Ectodermal cell (in vitro differentiated cells): Measurements from ENCODE around the gene MORN5.

Experiments used
- H3K27ac ChIP-seq: 2 replicates; pipeline ENCODE4 v1.7.0; 2013; ENCODE audit warnings: mild to moderate bottlenecking, low read depth, low read length; ENCODE audit not compliant: insufficient read depth, poor library complexity, severe bottlenecking
- H3K27me3 ChIP-seq: 2 replicates; pipeline ENCODE4 v1.7.0; 2013; ENCODE audit warnings: mild to moderate bottlenecking, low read length; ENCODE audit not compliant: insufficient read depth, control insufficient read depth, poor library complexity, severe bottlenecking
- H3K36me3 ChIP-seq: one replicate; pipeline ENCODE4 v1.7.0; 2013; ENCODE audit warnings: low read length; ENCODE audit not compliant: control insufficient read depth, insufficient read depth
- H3K4me1 ChIP-seq: one replicate; pipeline ENCODE4 v1.7.0; 2013; ENCODE audit warnings: low read length; ENCODE audit not compliant: control insufficient read depth, insufficient read depth
- H3K4me3 ChIP-seq: 2 replicates; pipeline ENCODE4 v1.7.0; 2013; ENCODE audit warnings: low read depth, low read length, control low read depth; ENCODE audit not compliant: insufficient read depth
- H3K9me3 ChIP-seq: 2 replicates; pipeline ENCODE4 v1.7.0; 2013; ENCODE audit warnings: mild to moderate bottlenecking, low read length, moderate library complexity; ENCODE audit not compliant: control insufficient read depth
- WGBS, 2 experiments: methylation state at CpG; one replicate each; pipeline ENCODE4 v1.1.7; 2013; ENCODE audit warnings: missing lambda C conversion rate in 2 of 2; 5-methylcytosine and 5-hydroxymethylcytosine counted together

Gene MORN5

DNA sequence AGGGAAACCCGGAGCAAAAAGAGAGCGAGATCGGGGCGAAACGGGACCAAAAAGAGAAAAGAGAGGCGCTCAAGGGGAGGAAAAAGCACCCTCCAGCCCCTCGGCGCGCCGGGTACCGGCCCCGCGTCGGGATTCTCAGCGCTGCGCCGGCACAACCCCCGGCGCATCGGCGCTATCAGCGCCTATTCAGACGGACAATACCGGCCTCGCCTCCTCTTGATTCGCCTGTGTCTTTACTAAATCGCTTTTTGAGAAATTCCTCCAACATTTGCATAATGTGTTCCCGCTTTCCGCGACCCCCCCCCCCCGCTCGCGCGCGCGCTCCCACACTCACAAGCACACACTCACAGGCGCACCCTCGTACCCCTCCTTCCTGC, 68.5 kb downstream of the MORN5 start:
- Histone ChIP-seq H3K4me1 (peaks cover 9% of the 10 kb centered on the region), H3K27ac (no peak overlapping the region), H3K27me3 (peaks cover 100% of the 10 kb centered on the region), H3K4me3 (peak overlapping the region; percentile 36), H3K9me3 (no peaks in the 10 kb centered on the region), H3K36me3 (no peaks in the 10 kb centered on the region)
- 0% methylated on average over 38 of the region's 38 CpGs for WGBS, 2 experiments

GRCh38 chr9:122228568-122229484, 69.1 kb downstream of the MORN5 start, which contains the start of gene LHX6:
LHX6 (minus strand) TSS chr9:122228957; CDS start chr9:122228740, 217 bp downstream.
- 2% methylated on average over 69 to 70 of the region's 70 CpGs for whole genome bisulfite sequencing, 2 experiments
- H3K4me1 ChIP-seq: peaks cover 9% of the 10 kb centered on the region
- H3K27ac ChIP-seq: no peak within 1 kb of the TSS
- no peaks in the 10 kb centered on the region for H3K36me3 ChIP-seq
- peaks cover 96% of the 10 kb centered on the region for H3K27me3 ChIP-seq
- H3K4me3 ChIP-seq: peak within 1 kb of the TSS; percentile 36
- H3K9me3 ChIP-seq: no peaks in the 10 kb centered on the region

- Histone ChIP-seq H3K4me3 (no peak overlapping the region), H3K4me1 (peaks cover 9% of the 10 kb centered on the region), H3K27ac (no peak overlapping the region), H3K36me3 (no peaks in the 10 kb centered on the region), H3K9me3 (no peaks in the 10 kb centered on the region), H3K27me3 (peaks cover 94% of the 10 kb centered on the region)
- 42 to 50% methylated on average over 4 of the region's 4 CpGs for WGBS, 2 experiments
Observed at GRCh38 chr9:122229485-122229837, 69.8 kb downstream of the MORN5 start.

- no peak overlapping the region for H3K4me3 ChIP-seq
- H3K4me1 ChIP-seq: peaks cover 5% of the 10 kb centered on the region
- 74% methylated on average over 6 of the region's 6 CpGs for WGBS, 2 experiments
- no peaks in the 10 kb centered on the region for H3K9me3 ChIP-seq
- peaks cover 61% of the 10 kb centered on the region for H3K27me3 ChIP-seq
- H3K27ac ChIP-seq: no peak overlapping the region
- H3K36me3 ChIP-seq: no peaks in the 10 kb centered on the region
Observed at GRCh38 chr9:122232796-122233306, 73.1 kb downstream of the MORN5 start.

- no peaks in the 10 kb centered on the region for H3K4me1 ChIP-seq
- peaks cover 47% of the 10 kb centered on the region for H3K27me3 ChIP-seq
- 91 to 92% methylated on average over 7 of the region's 7 CpGs for WGBS, 2 experiments
- no peak overlapping the region for H3K27ac ChIP-seq
- no peaks in the 10 kb centered on the region for H3K36me3 ChIP-seq
- no peak overlapping the region for H3K4me3 ChIP-seq
- H3K9me3 ChIP-seq: no peaks in the 10 kb centered on the region
Observed at GRCh38 chr9:122234022-122234748, 74.5 kb downstream of the MORN5 start.

GRCh38 chr9:122236681-122237080, 77.0 kb downstream of the MORN5 start:
- Histone ChIP-seq H3K36me3 (peaks cover 5% of the 10 kb centered on the region), H3K27ac (no peak overlapping the region), H3K4me1 (no peaks in the 10 kb centered on the region), H3K9me3 (no peaks in the 10 kb centered on the region), H3K4me3 (no peak overlapping the region), H3K27me3 (peaks cover 22% of the 10 kb centered on the region)
- 91 to 92% methylated on average over 10 of the region's 10 CpGs for WGBS, 2 experiments

DNA sequence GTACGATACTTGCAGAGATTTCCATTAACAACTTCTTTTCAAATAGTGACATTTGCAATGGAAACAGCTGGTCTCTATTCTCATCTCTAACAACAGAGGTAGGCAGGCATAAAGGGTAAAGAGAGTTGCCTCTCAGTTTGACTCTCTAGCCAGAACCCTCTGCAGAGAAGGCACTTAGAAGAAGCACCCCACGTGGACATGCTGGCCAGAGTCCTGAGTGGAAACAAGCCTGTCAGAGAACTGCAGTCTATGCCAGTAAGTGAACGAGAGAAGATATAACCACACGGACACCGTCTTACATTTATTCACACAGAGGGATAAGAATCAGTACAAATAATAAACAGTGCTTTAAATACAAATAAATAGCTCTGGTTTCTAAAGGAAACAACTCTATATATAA, 80.0 kb downstream of the MORN5 start:
- WGBS, 2 experiments: 89% methylated on average over 4 to 5 of the region's 5 CpGs
- no peak overlapping the region for H3K4me3 ChIP-seq
- H3K27me3 ChIP-seq: no peaks in the 10 kb centered on the region
- no peak overlapping the region for H3K27ac ChIP-seq
- no peaks in the 10 kb centered on the region for H3K4me1 ChIP-seq
- H3K36me3 ChIP-seq: peaks cover 22% of the 10 kb centered on the region
- H3K9me3 ChIP-seq: no peaks in the 10 kb centered on the region

DNA sequence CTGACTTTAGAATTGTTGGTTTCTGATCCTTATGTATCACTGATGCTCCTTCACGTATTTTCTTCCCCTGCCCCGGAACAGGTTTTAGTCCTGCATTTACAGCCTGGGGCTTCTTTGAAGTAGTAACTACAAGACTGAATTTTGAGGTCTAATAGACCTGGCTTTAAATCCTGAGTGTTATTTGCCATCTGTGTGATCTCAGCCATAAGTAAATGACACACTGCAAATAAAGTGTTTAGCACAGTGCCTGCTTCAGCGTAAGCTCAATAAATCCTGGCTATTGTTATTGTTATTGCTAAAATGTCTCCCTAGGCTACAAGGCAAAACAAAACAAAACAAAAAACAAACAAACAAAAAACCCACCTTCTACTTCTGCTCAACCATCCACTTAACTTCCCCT, 84.6 kb downstream of the MORN5 start:
- no peaks in the 10 kb centered on the region for H3K4me1 ChIP-seq
- H3K27me3 ChIP-seq: no peaks in the 10 kb centered on the region
- peaks cover 31% of the 10 kb centered on the region for H3K36me3 ChIP-seq
- no peak overlapping the region for H3K27ac ChIP-seq
- H3K4me3 ChIP-seq: no peak overlapping the region
- H3K9me3 ChIP-seq: no peaks in the 10 kb centered on the region
- WGBS, 2 experiments: 92 to 100% methylated on average over 3 of the region's 3 CpGs

- Histone ChIP-seq H3K27ac (no peak overlapping the region), H3K27me3 (no peaks in the 10 kb centered on the region), H3K36me3 (peaks cover 31% of the 10 kb centered on the region), H3K4me3 (no peak overlapping the region), H3K4me1 (no peaks in the 10 kb centered on the region), H3K9me3 (no peaks in the 10 kb centered on the region)
- WGBS, 2 experiments: 92 to 96% methylated on average over 3 of the region's 3 CpGs
Observed at GRCh38 chr9:122246666-122247065, 87.0 kb downstream of the MORN5 start.

DNA sequence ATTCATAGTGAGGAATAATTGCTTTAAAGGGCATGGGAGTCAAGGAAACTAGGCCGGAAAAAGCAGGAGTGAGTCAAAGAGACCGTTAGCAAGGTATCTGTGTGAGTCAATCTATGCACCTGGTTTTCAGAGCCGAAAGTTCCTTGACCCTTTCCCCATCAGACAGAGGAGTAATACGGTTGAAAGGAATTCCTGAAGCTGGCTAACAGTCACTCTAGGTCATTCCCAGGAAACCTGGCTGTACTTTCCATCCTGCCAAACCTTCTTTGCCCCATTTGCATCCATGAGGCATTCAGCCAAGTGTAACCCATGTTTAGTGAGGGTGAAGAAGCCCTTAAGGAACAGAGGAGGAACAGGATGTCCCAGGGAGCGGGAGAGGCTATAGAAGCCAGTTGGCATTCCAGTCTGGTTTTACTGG, 88.7 kb downstream of the MORN5 start:
- 94% methylated on average over 5 of the region's 5 CpGs for WGBS, 2 experiments
- peaks cover 17% of the 10 kb centered on the region for H3K36me3 ChIP-seq
- no peak overlapping the region for H3K27ac ChIP-seq
- no peak overlapping the region for H3K4me3 ChIP-seq
- no peaks in the 10 kb centered on the region for H3K9me3 ChIP-seq
- H3K27me3 ChIP-seq: no peaks in the 10 kb centered on the region
- no peaks in the 10 kb centered on the region for H3K4me1 ChIP-seq
